Measurements from ENCODE around the gene KRT71.

- TF ChIP-seq CTCF (IDR thresholded peaks at IDR 0.05; ENCODE audit: poor library complexity, severe bottlenecking) (no peak), EP300 (conservative IDR thresholded peaks at IDR 0.05; ENCODE audit: poor library complexity, severe bottlenecking) (no peak), POLR2AphosphoS5 (IDR thresholded peaks at IDR 0.05) (no peak), EZH2 (IDR thresholded peaks at IDR 0.05; ENCODE audit: borderline replicate concordance, insufficient read depth, low read length, poor library complexity, severe bottlenecking) (no peak)
Measured at GRCh38 chr12:52582486-52582885, 29.5 kb upstream of the KRT71 start.
